ENCODE data around the gene PRUNE2.

DNA sequence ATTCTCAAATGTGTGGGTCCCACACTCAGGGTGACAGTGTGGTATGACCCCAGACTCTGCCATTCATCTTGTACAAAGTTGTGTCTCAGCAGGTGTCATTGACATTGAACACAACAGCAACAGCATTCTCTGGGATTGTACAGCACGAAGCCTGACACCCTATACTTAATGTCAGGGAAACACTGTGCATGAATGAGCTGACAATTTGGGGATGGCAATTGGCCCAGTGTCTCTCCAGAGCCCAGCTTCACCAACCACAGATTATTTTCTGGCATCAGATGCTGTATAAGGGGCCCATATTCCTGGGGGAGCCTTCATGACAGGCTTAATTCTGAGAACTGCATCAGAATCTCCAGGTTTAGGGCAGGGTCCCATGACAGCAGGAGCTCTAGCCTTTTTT is 303.7 kb downstream of the PRUNE2 start:
- TF ChIP-seq CTCF (IDR thresholded peaks at IDR 0.05; ENCODE audit: insufficient read depth, low read length) (no peak), POLR2AphosphoS5 (IDR thresholded peaks at IDR 0.05; ENCODE audit: low read depth) (no peak), SPI1 (IDR thresholded peaks at IDR 0.05; ENCODE audit: borderline replicate concordance, low read depth) (no peak), GABPA (IDR thresholded peaks at IDR 0.05; ENCODE audit: low read depth) (no peak)

Measured in HL-60 (cell line).